DND-41 (cell line): ENCODE results near the gene VAMP1.
A peak's percentile ranks its signal among the peaks of the same experiment; 100 is the strongest.

Experiments used
- ATAC-seq: fragments of 200-7000 bp; cut with Tn5 transposase; 3 replicates; pipeline ENCODE4 v1.9.1; 2021; ENCODE audit warnings: low read depth; ENCODE audit not compliant: insufficient read depth
- DNase-seq: peaks from one replicate; pipeline ENCODE4 v3.0.0-alpha.2; 2020
- H2AFZ ChIP-seq: 2 replicates; pipeline ENCODE4 v1.6.0; 2012; ENCODE audit warnings: low read depth, low read length
- H3K27ac ChIP-seq: 2 replicates; pipeline ENCODE4 v1.5.1; 2012; ENCODE audit warnings: low read length, inconsistent platforms
- H3K27me3 ChIP-seq: fragments of 200-600 bp; sonication (generic); 2 replicates; pipeline ENCODE4 v1.6.0; 2012; ENCODE audit warnings: low read length, mild to moderate bottlenecking, inconsistent platforms; ENCODE audit not compliant: insufficient read depth, poor library complexity
- H3K36me3 ChIP-seq: 2 replicates; pipeline ENCODE4 v1.5.1; 2012; ENCODE audit warnings: low read length, inconsistent platforms; ENCODE audit not compliant: insufficient read depth
- H3K4me1 ChIP-seq: 2 replicates; pipeline ENCODE4 v1.5.1; 2012; ENCODE audit warnings: mild to moderate bottlenecking, low read length; ENCODE audit not compliant: insufficient read depth
- H3K4me2 ChIP-seq: 2 replicates; pipeline ENCODE4 v1.6.0; 2012; ENCODE audit warnings: mild to moderate bottlenecking, moderate library complexity, low read length, inconsistent platforms; ENCODE audit not compliant: insufficient read depth
- H3K4me3 ChIP-seq, 2 experiments: fragments of 200-600 bp in 1 of 2; shearing (Covaris generic) in 1 of 2; 2 replicates each; pipeline ENCODE4 v1.5.1; 2012 to 2016; ENCODE audit warnings: inconsistent platforms in 2 of 2, low read length in 2 of 2, mild to moderate bottlenecking in 2 of 2, low read depth in 1 of 2, moderate library complexity in 1 of 2
- H3K79me2 ChIP-seq: 2 replicates; pipeline ENCODE4 v1.6.0; 2012; ENCODE audit warnings: low read length, inconsistent platforms; ENCODE audit not compliant: insufficient read depth
- H3K9ac ChIP-seq: 2 replicates; pipeline ENCODE4 v1.6.0; 2012; ENCODE audit warnings: low read depth, mild to moderate bottlenecking, inconsistent platforms, low read length, moderate library complexity
- H3K9me3 ChIP-seq: 2 replicates; pipeline ENCODE4 v1.5.1; 2012; ENCODE audit warnings: low read length, moderate library complexity, mild to moderate bottlenecking, inconsistent platforms; ENCODE audit not compliant: insufficient read depth, severe bottlenecking
- H4K20me1 ChIP-seq: 2 replicates; pipeline ENCODE4 v1.6.0; 2012; ENCODE audit warnings: low read length; ENCODE audit not compliant: insufficient read depth
- EZH2 ChIP-seq: IDR thresholded peaks from 3 replicates; pipeline ENCODE4 v1.6.1; 2012; ENCODE audit warnings: borderline replicate concordance, low read depth, mild to moderate bottlenecking, moderate library complexity, low read length, inconsistent platforms; ENCODE audit not compliant: severe bottlenecking
- TF ChIP-seq, protein P1 (sequence below): IDR thresholded peaks from 2 replicates; pipeline ENCODE4 v1.5.1; 2012; ENCODE audit warnings: borderline replicate concordance, low read length, moderate library complexity, mild to moderate bottlenecking; ENCODE audit not compliant: poor library complexity, severe bottlenecking; ENCODE audit errors: extremely low read depth

VAMP1 gene

DNA sequence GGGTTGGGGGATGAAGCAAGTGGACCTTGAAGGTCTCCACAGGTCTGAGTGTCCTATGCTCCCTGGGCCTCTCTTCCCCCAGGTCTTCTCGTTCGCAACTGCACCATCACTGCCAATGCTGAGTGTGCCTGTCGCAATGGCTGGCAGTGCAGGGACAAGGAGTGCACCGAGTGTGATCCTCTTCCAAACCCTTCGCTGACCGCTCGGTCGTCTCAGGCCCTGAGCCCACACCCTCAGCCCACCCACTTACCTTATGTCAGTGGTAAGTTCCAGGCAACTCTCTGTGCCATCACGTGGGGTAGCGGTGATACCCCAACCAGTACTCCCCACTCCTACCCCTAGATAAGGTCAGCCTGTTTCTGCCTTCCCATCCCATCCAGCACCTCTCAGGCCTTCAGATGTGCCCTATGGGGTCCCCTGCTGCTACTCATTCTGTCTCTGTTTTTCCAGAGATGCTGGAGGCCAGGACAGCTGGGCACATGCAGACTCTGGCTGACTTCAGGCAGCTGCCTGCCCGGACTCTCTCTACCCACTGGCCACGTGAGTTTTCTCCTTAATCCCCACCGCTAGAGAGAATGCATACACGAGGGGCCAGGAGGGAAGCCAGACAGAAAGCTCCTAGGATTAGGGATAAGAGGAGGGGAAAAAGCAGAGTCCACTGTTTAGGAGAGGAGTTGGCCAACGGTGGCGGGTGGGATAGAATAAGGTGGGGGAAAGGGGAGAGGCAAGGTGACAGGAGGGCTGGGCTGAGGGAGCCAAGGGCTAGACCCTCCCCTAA lies 20.2 kb downstream of the VAMP1 start:
- Histone ChIP-seq H3K27ac (peak overlapping the region; percentile 97; the same call in 1 of the 2 replicates), H3K9me3 (no peaks in the 10 kb centered on the region), H3K36me3 (peaks cover 23% of the 10 kb centered on the region), H3K4me1 (peaks cover 32% of the 10 kb centered on the region), H4K20me1 (no peaks in the 10 kb centered on the region), H2AFZ (no peak overlapping the region), H3K9ac (peak overlapping the region; percentile 87), H3K27me3 (no peaks in the 10 kb centered on the region), H3K4me2 (peak overlapping the region; percentile 84), H3K79me2 (peaks cover 22% of the 10 kb centered on the region), H3K4me3 (peak overlapping the region in 1 of 2 experiments; percentile 78; a peak in 2 of 4 replicates)
- no peak for TF ChIP-seq EZH2
- TF ChIP-seq, protein P1, sequence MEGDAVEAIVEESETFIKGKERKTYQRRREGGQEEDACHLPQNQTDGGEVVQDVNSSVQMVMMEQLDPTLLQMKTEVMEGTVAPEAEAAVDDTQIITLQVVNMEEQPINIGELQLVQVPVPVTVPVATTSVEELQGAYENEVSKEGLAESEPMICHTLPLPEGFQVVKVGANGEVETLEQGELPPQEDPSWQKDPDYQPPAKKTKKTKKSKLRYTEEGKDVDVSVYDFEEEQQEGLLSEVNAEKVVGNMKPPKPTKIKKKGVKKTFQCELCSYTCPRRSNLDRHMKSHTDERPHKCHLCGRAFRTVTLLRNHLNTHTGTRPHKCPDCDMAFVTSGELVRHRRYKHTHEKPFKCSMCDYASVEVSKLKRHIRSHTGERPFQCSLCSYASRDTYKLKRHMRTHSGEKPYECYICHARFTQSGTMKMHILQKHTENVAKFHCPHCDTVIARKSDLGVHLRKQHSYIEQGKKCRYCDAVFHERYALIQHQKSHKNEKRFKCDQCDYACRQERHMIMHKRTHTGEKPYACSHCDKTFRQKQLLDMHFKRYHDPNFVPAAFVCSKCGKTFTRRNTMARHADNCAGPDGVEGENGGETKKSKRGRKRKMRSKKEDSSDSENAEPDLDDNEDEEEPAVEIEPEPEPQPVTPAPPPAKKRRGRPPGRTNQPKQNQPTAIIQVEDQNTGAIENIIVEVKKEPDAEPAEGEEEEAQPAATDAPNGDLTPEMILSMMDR: no peak
- no peak for DNase-seq
- no peak for ATAC-seq

DNA sequence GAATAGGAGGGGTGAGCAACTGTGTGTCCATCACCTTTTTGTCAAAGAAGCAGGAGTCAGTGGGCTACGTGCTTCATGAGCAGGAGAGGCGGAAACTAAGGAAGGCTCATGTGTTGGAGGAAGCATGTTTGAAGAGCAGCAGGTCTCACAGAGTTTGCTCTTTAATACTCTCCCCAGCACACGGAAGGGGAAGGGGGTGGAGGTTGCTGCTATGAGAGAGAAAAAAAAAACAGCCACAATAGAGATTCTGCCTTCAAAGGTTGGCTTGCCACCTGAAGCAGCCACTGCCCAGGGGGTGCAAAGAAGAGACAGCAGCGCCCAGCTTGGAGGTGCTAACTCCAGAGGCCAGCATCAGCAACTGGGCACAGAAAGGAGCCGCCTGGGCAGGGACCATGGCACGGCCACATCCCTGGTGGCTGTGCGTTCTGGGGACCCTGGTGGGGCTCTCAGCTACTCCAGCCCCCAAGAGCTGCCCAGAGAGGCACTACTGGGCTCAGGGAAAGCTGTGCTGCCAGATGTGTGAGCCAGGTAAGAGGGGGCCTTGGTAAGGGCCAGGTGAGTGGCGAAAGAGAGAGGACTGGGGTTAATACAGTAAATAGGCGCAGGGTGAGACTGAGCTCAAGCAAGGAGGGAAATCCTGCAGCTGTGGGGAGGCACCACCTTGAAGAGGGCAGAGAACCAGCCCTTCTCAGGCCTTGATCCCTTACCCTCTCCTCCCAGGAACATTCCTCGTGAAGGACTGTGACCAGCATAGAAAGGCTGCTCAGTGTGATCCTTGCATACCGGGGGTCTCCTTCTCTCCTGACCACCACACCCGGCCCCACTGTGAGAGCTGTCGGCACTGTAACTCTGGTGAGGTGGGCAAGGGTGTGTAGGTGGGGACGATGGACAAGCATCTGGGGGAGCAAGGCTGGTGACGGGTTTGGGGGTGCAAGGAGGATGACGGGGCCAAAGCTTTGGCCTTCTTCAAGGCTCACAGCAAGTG lies 25.5 kb downstream of the VAMP1 start, which contains the start of gene CD27:
TSS of gene CD27 (plus strand) at position 252 of the 985 bp plus-strand sequence. CDS start at position 393, 141 bp downstream.
- peak within 1 kb of the TSS; percentile 47 for H3K27ac ChIP-seq
- H3K4me1 ChIP-seq: peaks cover 16% of the 10 kb centered on the region
- H3K9ac ChIP-seq: 0 out of 2 replicates have a peak within 1 kb of the TSS, but pooled peaks have one; percentile 21
- no peaks in the 10 kb centered on the region for H4K20me1 ChIP-seq
- H3K79me2 ChIP-seq: no peaks in the 10 kb centered on the region
- no peaks in the 10 kb centered on the region for H3K9me3 ChIP-seq
- no peak within 1 kb of the TSS for H3K4me3 ChIP-seq
- TF ChIP-seq EZH2: no peak
- TF ChIP-seq, protein P1: no peak
- no peaks in the 10 kb centered on the region for H3K27me3 ChIP-seq
- H3K36me3 ChIP-seq: no peaks in the 10 kb centered on the region
- H3K4me2 ChIP-seq: no peak within 1 kb of the TSS
- peak; percentile 42 for ATAC-seq
- no peak within 1 kb of the TSS for H2AFZ ChIP-seq
- no peak for DNase-seq

DNA sequence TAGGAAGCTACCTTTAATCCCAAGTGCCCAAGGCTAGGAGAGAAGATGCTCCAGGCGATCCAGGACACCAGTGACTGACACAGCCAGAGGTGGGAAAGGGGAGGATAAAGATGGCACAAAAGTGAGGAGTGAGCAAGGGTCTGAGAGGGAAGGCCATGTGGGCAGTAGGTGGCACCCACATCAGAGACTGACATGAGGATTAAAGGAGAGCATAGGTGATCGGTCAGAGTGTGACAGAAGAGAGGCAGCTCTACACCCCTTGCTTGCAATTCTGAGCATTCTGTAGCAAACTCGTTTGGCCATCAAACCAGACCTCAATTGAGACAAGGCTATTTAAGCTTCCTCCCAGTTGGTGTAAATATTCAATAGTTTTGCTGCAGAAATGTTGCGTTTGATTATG lies 26.4 kb downstream of the VAMP1 start:
- no peak overlapping the region for H3K4me3 ChIP-seq
- H3K36me3 ChIP-seq: no peaks in the 10 kb centered on the region
- no peak overlapping the region for H3K4me2 ChIP-seq

More for the DNA sequence above, 26.4 kb downstream of the VAMP1 start:
- no peaks in the 10 kb centered on the region for H3K9me3 ChIP-seq
- no peaks in the 10 kb centered on the region for H3K79me2 ChIP-seq
- H3K9ac ChIP-seq: 0 out of 2 replicates have a peak overlapping the region, but pooled peaks have one; percentile 21
- TF ChIP-seq, protein P1: no peak
- TF ChIP-seq EZH2: no peak
- DNase-seq (no peak), ATAC-seq (no peak)
- no peaks in the 10 kb centered on the region for H3K27me3 ChIP-seq
- H3K27ac ChIP-seq: peak overlapping the region; percentile 47
- peaks cover 15% of the 10 kb centered on the region for H3K4me1 ChIP-seq
- H2AFZ ChIP-seq: no peak overlapping the region
- H4K20me1 ChIP-seq: no peaks in the 10 kb centered on the region
